ENCODE measurements around the gene RUNX2.

The RUNX2 gene

DNA sequence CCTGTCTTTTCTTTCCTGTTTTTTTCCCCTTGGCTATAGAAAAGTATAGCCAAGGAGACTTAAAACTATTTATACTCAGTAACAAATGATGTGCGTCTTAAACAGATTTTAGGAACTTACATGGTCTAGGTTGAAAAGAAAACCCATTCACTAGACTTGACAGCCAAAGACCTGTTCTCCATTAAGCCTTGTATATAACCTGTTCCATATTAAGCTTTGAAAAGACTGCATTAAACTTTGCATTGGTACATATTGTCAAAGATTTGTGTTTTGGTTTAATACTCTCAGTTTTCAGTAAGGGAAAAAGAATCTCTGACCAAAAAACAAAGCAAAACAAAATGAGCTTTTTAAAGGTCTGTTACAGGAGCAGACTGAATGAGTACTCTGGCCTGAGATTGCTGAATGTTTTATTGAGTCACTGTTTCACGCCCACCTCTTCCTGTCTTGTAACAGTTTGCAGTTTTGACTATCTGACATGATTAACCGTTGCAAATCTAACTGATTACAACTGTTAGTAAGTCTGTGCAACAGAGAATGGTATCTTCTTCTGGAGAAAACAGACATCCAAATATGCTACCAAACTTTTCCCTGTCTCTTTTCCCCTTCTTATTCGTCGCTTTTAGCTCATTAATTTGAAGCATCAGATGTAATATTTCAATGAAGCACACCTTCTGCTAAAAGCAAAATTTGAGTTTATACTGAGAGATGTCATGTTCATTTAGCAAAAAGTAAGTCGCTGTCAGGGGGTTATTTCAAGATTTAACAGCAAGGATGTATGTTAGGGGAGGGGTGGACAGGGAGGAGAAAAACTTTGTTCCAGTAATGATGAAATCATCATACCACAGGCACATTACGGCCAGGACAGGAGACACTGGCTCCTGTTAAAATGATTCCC lies 108.7 kb downstream of the RUNX2 start:
- no peak for DNase-seq

- no peak for DNase-seq
Observed at GRCh38 chr6:45437439-45437815, 109.3 kb downstream of the RUNX2 start.

- DNase-seq = no peak
Observed at GRCh38 chr6:45438151-45438550, 110.0 kb downstream of the RUNX2 start.

DNA sequence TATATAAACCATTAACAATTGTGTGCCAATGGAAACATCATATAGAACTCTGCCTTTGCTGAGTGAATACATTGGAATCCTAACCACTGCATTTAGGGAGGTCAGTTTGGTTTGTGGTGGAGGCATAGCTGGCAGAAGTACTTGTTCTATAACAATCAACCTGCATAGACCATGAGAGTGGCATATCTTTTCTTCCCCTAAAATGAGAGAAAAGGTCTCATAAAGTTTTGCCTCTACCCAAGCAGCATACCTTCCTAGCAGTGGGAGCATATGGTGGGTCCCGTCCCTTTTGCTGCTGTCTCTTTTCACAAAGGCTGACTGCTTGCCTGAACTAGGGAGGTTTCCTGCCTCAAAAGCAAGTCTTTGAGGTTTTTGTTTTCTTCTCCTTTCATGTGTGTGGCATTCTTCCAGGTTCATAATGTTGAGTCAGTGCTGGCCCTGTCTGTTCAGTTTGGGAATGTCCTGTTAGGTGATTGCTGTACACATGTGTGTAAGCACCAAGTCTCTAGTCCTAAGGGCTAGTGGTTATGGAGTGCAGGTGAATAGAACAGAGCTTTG lies 110.8 kb downstream of the RUNX2 start:
- DNase-seq = no peak

GRCh38 chr6:45439459-45439858 lies 111.3 kb downstream of the RUNX2 start:
- no peak for DNase-seq

GRCh38 chr6:45439861-45440388 lies 111.8 kb downstream of the RUNX2 start:
- no peak for DNase-seq

- no peak for DNase-seq
Observed at GRCh38 chr6:45441851-45442453, 113.8 kb downstream of the RUNX2 start.

DNA sequence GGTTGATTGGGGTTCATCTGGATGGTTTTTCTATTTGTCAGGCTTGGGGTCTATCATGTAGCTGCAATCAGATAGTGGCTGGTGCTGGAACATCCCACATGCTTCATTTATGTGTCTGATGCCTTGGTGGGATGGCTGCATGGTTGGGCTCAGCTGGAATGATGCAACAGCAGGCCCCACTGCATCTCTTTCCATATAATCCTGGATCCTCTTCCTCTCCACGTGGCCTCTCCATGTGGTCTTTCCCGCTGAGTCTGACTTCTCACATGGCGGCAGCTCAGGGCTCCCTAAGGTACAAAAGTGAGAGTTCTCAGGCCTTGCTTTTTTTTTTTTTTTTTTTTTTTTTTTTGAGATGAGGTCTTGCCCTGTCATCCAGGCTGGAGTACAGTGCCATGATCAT lies 114.6 kb downstream of the RUNX2 start:
- no peak for DNase-seq

- no peak for DNase-seq
Observed at GRCh38 chr6:45445364-45445748, 117.2 kb downstream of the RUNX2 start.

- peak; percentile 16 for DNase-seq
Observed at GRCh38 chr6:45445749-45446549, 117.8 kb downstream of the RUNX2 start.

- no peak for DNase-seq
Observed at GRCh38 chr6:45447005-45447404, 118.9 kb downstream of the RUNX2 start.

GRCh38 chr6:45447716-45448115 lies 119.6 kb downstream of the RUNX2 start:
- DNase-seq = no peak

DNA sequence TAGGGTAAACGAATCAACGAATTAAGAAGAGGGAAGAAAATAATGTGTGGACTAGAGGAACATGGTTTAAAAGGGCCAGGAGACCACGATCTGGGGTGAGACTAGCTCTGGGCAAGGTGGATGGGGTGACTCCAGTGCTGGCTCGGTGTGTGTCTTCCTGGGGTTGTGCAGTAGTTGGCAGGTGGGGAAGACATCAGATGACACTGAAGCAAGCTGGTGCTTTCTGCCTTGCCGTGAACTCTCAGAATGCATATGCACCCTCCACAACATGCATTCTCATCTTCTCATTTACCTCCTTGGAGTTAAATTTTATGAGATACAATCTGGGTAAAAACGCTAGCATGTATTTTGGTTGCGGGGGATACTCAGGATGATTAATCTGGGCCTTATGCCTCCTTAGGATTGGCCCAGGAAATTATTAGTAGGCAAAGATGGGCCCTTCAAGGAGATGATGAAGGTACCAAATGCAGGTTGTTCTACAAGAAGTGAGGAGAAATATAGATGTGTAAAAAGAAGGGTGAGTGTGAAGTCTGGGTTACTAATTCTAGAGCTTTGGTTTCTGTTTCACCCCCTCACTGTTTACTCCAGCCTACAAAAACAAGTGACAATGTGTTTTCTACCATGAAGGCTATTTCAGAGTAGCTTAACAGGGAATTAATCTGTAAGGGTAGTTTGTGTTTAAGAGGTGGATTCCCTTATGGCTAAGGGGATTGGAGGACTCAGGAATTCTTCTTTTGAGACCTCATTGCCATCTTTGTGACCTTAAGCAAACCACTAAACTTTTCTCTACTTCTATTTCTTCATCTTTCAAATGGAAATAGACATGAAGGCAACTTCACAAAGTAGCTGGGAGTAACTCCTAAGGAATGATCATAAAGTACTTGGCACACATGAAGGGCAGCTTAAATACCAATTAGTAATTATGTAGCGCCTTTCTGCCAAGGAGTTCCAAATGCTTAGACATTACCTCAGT lies 120.6 kb downstream of the RUNX2 start:
- no peak for DNase-seq

- DNase-seq = no peak
Observed at GRCh38 chr6:45450132-45450531, 122.0 kb downstream of the RUNX2 start.

- DNase-seq = no peak
Observed at GRCh38 chr6:45450831-45451230, 122.7 kb downstream of the RUNX2 start.

- no peak for DNase-seq
Observed at GRCh38 chr6:45454008-45454911, 126.1 kb downstream of the RUNX2 start.

DNA sequence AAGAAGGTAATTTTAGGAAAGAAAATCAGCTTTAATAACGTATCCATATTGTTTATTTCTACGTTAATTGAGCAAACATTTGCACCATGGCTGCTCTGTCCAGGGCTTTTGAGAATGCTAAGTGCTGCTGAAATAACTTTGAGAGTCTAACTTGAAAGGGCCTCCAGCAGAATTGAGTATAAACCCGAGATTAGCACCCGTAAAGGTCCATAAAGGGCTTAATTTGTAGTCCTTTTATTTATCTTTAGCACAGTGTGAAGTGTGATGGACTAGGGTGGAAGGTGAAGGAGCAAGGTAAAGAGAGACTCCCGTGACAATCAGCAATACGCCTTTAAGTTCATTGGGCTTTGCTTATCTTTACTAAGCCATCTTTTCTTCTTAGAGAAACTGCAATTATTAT lies 127.3 kb downstream of the RUNX2 start:
- DNase-seq = no peak

- DNase-seq = no peak
Observed at GRCh38 chr6:45457141-45457540, 129.0 kb downstream of the RUNX2 start.

DNA sequence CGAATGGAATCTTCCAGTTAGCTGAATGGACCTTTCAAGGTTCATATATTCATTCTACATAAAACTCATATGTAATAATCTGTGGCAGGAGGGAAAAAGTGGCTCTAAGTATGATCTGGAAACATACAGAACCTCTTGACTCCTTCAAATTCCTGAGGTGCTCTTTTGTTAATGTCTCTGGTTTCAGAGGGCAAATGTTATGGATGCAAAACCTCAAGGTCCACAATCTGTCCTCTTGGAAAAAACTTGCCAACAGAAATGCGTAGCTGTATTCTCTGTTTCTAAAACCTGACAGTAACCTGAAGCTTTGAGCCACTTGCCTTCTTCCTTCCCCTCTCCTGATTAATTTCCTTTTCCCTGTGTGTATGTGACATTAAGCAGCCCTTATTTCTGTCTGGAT lies 130.5 kb downstream of the RUNX2 start:
- DNase-seq = no peak

- no peak for DNase-seq
Observed at GRCh38 chr6:45460166-45460565, 132.0 kb downstream of the RUNX2 start.

DNA sequence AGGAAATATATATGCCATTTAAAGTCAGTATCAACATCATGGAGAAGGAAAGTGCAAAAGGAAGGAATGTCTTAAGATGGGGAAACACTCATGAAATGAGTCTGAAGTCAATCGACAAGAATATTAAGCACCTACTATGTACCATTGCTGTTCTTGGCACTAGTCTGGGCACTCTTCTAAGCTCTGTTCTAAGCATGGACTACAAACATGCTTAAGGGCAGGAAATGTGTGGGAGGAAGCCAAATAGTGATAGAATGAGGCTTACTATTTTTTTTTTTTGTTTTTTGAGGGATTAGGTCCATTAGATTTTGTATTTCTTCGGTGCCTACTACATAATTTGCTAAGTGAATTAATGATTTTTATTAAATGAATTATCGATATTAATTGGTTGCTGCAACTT lies 133.4 kb downstream of the RUNX2 start:
- DNase-seq = no peak

All from NCI-H69 (cell line).